ENCODE results near the gene LGR6. TPM values are rescaled to one million over a fixed set of nuclear protein-coding genes. Genes with fewer than 3 reads are reported as not detected.

Gene LGR6
- total and polyA plus RNA-seq, 8 donors = 0.75 to 1.8 (median 1.5) TPM

- no peak overlapping the region for H3K4me3 ChIP-seq
- H3K9me3 ChIP-seq = no peaks in the 10 kb centered on the region
- intact Hi-C loops (cut with DNase I) = no loop called here
- H3K27me3 ChIP-seq = no peaks in the 10 kb centered on the region
- no peak for ATAC-seq
- peak overlapping the region in 1 of 2 donors; percentile 80 for H3K27ac ChIP-seq
- H3K4me1 ChIP-seq = peaks cover 0 to 67% of the 10 kb centered on the region in 2 donors
- H3K36me3 ChIP-seq = no peaks in the 10 kb centered on the region
- no peak for TF ChIP-seq CTCF (IDR thresholded peaks at IDR 0.05)
- DNase-seq = no peak
Measured at GRCh38 chr1:202162418-202163280, 30.9 kb upstream of the LGR6 start.

DNA sequence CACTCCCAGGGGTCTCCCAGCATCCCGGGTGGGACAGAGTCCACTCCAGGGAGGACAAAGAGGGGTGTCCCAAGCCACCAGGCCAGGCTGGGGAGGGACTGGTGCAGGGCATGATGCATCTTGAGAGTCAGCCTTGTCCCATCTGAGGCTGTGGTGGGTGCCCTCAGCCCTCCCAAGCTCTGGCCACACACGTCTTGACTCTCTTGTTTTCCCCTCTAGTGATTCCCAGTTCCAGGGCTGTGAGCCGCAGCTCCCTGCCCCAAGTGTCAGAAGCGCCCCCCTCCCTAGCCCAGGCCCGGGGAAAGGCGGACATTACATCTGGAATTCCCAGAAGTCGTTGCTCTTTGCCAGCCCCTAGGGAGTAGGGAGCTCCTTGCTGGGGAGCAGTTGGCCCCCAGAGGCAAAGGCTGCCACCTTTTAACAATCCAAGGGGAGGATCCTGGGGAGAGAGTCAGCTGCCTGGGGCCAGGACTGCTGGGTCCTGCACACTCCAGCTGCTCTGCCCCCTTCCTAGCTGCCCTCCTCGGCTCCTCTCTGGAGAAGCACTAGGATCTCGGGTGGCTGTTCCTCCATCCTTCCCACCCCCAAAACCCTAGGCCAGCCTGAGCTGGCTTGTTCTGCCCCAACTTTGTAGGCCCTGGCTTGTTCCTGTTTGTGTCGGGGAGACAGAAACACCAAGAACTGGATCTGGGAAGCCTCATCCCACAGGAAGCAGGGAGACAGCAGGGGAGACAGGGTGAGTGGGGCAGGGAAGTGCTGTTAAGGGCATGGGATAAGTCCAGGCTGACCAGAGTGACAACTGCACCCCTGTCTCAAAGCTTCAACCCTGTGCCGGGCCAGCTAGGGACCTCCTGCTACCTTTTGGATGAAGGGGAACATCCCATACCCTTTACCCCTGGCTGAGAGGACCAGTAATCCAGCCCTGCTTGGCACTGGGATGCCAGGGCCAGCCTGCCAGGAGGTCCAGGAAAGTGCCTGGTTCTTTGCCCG, 30.0 kb upstream of the LGR6 start:
- intact Hi-C loops (cut with DNase I) = no loop called here
- no peak overlapping the region for H3K27ac ChIP-seq
- no peaks in the 10 kb centered on the region for H3K36me3 ChIP-seq
- DNase-seq (no peak), ATAC-seq (no peak)
- no peaks in the 10 kb centered on the region for H3K9me3 ChIP-seq
- TF ChIP-seq CTCF (IDR thresholded peaks at IDR 0.05) = no peak
- peaks cover 5 to 58% of the 10 kb centered on the region in 2 donors for H3K4me1 ChIP-seq
- H3K4me3 ChIP-seq = no peak overlapping the region
- no peaks in the 10 kb centered on the region for H3K27me3 ChIP-seq

GRCh38 chr1:202164271-202165037, 29.1 kb upstream of the LGR6 start:
- Histone ChIP-seq H3K4me1 (peaks cover 5 to 49% of the 10 kb centered on the region in 2 donors), H3K36me3 (no peaks in the 10 kb centered on the region), H3K27me3 (no peaks in the 10 kb centered on the region), H3K27ac (no peak overlapping the region), H3K9me3 (no peaks in the 10 kb centered on the region), H3K4me3 (no peak overlapping the region)
- intact Hi-C loops (cut with DNase I) = no loop called here
- no peak for TF ChIP-seq CTCF (IDR thresholded peaks at IDR 0.05)
- ATAC-seq (no peak), DNase-seq (no peak)

DNA sequence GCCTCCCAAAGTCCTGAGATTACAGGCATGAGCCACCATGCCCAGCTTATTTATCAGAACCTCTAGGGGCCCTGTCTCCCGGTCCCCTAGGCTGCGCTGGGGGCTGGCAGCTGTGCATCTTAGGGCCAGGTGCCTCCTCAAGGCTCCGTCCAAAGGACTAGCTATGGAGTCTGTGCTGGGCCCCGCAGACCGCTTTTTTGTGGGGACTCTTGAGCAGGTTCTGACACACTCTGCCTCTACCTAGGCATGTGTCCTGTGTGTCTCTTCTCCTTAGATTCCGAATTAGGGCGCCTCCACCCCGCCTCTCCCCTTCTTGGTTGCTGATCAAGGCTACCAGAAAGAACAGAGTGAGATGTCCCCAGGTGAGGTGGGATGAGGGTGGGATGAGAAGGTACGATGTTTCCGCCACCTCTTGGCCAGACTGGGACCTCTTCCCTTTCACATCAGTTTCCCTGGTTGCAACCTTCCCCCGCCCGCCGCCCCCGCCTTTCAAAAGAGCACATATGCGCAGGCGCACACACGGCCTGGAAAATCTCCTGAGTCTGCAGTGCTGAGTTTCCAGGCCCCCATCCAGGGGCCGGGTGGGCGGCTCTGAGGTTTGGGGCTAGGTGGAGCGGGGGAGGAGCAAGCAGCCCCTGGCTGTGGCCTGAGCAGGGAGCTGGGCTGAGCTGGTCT, 28.2 kb upstream of the LGR6 start:
- Histone ChIP-seq H3K27me3 (no peaks in the 10 kb centered on the region), H3K9me3 (no peaks in the 10 kb centered on the region), H3K4me1 (peaks cover 5 to 39% of the 10 kb centered on the region in 2 donors), H3K4me3 (no peak overlapping the region), H3K36me3 (no peaks in the 10 kb centered on the region), H3K27ac (no peak overlapping the region)
- no peak for TF ChIP-seq CTCF (IDR thresholded peaks at IDR 0.05)
- ATAC-seq (no peak), DNase-seq (peak in 1 of 4 donors; percentile 58)
- intact Hi-C loops (cut with DNase I) = no loop called here
